Progenitor cell of endocrine pancreas (in vitro differentiated cells): Measurements from ENCODE around the gene HECTD4. TPM values are rescaled to one million over a fixed set of nuclear protein-coding genes. Genes with fewer than 3 reads are reported as not detected.

Experiments used
- microRNA-seq: library from miRNA; unstranded; fragments of <30 nt; microRNA quantifications from one replicate; pipeline ENCODE4 v1.1.0, GENCODE V29; 2020; ENCODE audit warnings: borderline number of aligned reads; ENCODE audit not compliant: unreplicated experiment
- total RNA-seq: library from RNA; stranded (reverse); gene quantifications from 2 replicates; pipeline ENCODE4 v1.2.1, GENCODE V29; 2021

Gene HECTD4
- total RNA-seq, 1 donor from 2014 or later: 86.7 TPM

Small RNAs within 50 kb of the gene (microRNA-seq; reads per million reads assigned to microRNA genes)
- gene MIR6861: not detected

Other genes starting within 250 kb of the HECTD4 start
- 1,626 and 1,651 TPM in 2 replicates for gene RPL6, start 27.2 kb upstream of the HECTD4 start, total RNA-seq
- 73.8 and 77.3 TPM in 2 replicates for gene PTPN11, start 36.5 kb upstream of the HECTD4 start, total RNA-seq